ENCODE data around the gene GBA2.

DNA sequence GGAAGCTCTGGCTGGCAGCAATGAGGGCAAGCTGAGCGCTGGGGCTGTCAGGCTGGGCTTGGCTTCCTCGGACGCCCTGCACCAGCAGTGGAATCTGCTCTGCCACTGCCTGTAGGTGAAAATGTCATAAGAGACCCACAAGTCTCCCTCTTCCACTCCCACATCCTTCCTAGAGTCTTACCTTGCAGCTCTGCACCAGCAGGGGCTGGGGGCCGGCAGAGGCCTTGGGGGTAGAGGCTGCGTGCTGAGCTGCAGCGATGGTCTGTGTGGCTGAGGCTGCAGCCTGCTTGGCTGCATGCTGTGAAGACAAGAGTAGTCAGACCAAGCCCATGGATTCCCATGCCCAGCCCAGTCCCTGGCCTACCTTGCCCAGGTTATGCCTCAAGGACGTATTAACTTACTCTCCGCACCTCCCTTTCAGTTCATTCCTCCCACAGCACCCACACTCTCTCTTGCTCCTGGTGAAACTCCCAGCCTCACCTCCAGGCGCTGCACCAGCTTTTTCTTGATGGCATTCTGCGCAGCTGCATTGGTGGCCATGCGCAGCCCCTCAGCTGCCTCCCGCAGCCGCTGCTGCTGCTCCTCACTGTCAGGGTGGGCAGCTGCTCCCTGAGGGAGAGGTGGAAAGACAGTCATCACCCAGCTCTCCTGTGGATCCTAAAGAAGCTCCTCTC, 34.3 kb downstream of the GBA2 start:
- TF ChIP-seq, protein P1, sequence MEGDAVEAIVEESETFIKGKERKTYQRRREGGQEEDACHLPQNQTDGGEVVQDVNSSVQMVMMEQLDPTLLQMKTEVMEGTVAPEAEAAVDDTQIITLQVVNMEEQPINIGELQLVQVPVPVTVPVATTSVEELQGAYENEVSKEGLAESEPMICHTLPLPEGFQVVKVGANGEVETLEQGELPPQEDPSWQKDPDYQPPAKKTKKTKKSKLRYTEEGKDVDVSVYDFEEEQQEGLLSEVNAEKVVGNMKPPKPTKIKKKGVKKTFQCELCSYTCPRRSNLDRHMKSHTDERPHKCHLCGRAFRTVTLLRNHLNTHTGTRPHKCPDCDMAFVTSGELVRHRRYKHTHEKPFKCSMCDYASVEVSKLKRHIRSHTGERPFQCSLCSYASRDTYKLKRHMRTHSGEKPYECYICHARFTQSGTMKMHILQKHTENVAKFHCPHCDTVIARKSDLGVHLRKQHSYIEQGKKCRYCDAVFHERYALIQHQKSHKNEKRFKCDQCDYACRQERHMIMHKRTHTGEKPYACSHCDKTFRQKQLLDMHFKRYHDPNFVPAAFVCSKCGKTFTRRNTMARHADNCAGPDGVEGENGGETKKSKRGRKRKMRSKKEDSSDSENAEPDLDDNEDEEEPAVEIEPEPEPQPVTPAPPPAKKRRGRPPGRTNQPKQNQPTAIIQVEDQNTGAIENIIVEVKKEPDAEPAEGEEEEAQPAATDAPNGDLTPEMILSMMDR (optimal IDR thresholded peaks at IDR 0.05 in 1 of 3, IDR thresholded peaks at IDR 0.05 in 1 of 3, conservative IDR thresholded peaks at IDR 0.05 in 1 of 3; ENCODE audit: extremely low read depth in 1 of 3, insufficient read depth in 2 of 3, low read length in 3 of 3) = no peak
- no peak for TF ChIP-seq EZH2 (IDR thresholded peaks at IDR 0.05; ENCODE audit: low read length)
